Tibial nerve (tissue), 4 donors: ENCODE results near the gene CABP4. TPM values are rescaled to one million over a fixed set of nuclear protein-coding genes. Genes with fewer than 3 reads are reported as not detected.

Experiments
- DNase-seq, 2 donors: peaks; one replicate each; pipeline ENCODE4 v3.0.0-alpha.2; 2019; ENCODE audit warnings: low spot score in 2 of 2
- H3K27ac ChIP-seq, 4 donors: fragments of 200-600 bp; sonication (generic) in 3 of 4; one replicate each; pipeline ENCODE4 v1.5.1; 2017 to 2019; ENCODE audit warnings: mild to moderate bottlenecking in 1 of 4
- H3K27me3 ChIP-seq, 2 donors: fragments of 200-600 bp; sonication (generic) in 1 of 2; one replicate each; pipeline versions ENCODE4 v1.5.1 to v1.6.0; 2017 to 2019
- H3K36me3 ChIP-seq, 3 donors: fragments of 200-600 bp; sonication (generic); one replicate each; pipeline ENCODE4 v1.5.1; 2018 to 2019
- H3K4me1 ChIP-seq, 4 donors: fragments of 200-600 bp; sonication (generic) in 3 of 4; one replicate each; pipeline ENCODE4 v1.5.1; 2017 to 2019
- H3K4me3 ChIP-seq, 4 donors: fragments of 200-600 bp; sonication (generic) in 3 of 4; one replicate each; pipeline ENCODE4 v1.5.1; 2017 to 2019; ENCODE audit warnings: mild to moderate bottlenecking in 1 of 4, moderate library complexity in 1 of 4
- H3K9me3 ChIP-seq, 4 donors: fragments of 200-600 bp; sonication (generic) in 3 of 4; one replicate each; pipeline ENCODE4 v1.5.1; 2017 to 2019
- CTCF ChIP-seq, 5 experiments: fragments of 200-600 bp in 3 of 5; fragments of 450-650 bp in 2 of 5; sonication (generic) in 3 of 5; IDR thresholded peaks; one replicate each; pipeline ENCODE4 v1.5.1; 2016 to 2019; ENCODE audit warnings: antibody characterized with exemption in 5 of 5, mild to moderate bottlenecking in 3 of 5, moderate library complexity in 2 of 5
- EP300 ChIP-seq, 2 donors: sonication (generic); formaldehyde crosslinking; IDR thresholded peaks; one replicate each; pipeline ENCODE4 v1.6.1; 2017; ENCODE audit warnings: antibody characterized with exemption in 2 of 2, mild to moderate bottlenecking in 1 of 2
- POLR2A ChIP-seq, 2 donors: fragments of 450-650 bp; IDR thresholded peaks; one replicate each; pipeline ENCODE4 v1.6.1; 2017; ENCODE audit warnings: antibody characterized with exemption in 2 of 2, mild to moderate bottlenecking in 2 of 2, moderate library complexity in 2 of 2
- WGBS, 2 donors: methylation state at CpG; one replicate each; pipeline ENCODE4 v1.1.5; 2018; 5-methylcytosine and 5-hydroxymethylcytosine counted together
- total RNA-seq, 4 donors: library from RNA; depleted of rRNA; stranded (reverse); fragments of >200 nt; gene quantifications; one replicate each; pipeline ENCODE4 v1.1.0, GENCODE V29; 2016

CABP4 gene
- total RNA-seq, 4 donors from 2014 or later: 0.21 to 5.7 (median 3.6) TPM

GRCh38 chr11:67442504-67443404 is 12.4 kb upstream of the CABP4 start:
- DNase-seq: no peak
- TF ChIP-seq POLR2A (IDR thresholded peaks at IDR 0.05) (no peak), EP300 (IDR thresholded peaks at IDR 0.05) (no peak), CTCF (IDR thresholded peaks at IDR 0.05) (no peak)
- Histone ChIP-seq H3K4me3 (peak overlapping the region; percentile 70 to 78 (median 75)), H3K9me3 (no peaks in the 10 kb centered on the region), H3K27me3 (no peaks in the 10 kb centered on the region), H3K4me1 (peaks cover 0 to 55% (median 32%) of the 10 kb centered on the region in 4 donors), H3K27ac (peak overlapping the region; percentile 89 to 96 (median 94)), H3K36me3 (peaks cover 0 to 44% (median 0%) of the 10 kb centered on the region in 3 donors)
- WGBS, 2 donors: 36 to 39% methylated on average over 24 to 30 of the region's 45 CpGs

GRCh38 chr11:67445515-67445914 is 9.6 kb upstream of the CABP4 start:
- Histone ChIP-seq H3K4me1 (peaks cover 0 to 40% (median 25%) of the 10 kb centered on the region in 4 donors), H3K36me3 (peaks cover 0 to 16% (median 0%) of the 10 kb centered on the region in 3 donors), H3K27ac (no peak overlapping the region), H3K9me3 (no peaks in the 10 kb centered on the region), H3K27me3 (no peaks in the 10 kb centered on the region), H3K4me3 (no peak overlapping the region)
- TF ChIP-seq CTCF (IDR thresholded peaks at IDR 0.05) (no peak), EP300 (IDR thresholded peaks at IDR 0.05) (no peak), POLR2A (IDR thresholded peaks at IDR 0.05) (no peak)
- no peak for DNase-seq
- WGBS, 2 donors: 72 to 86% methylated on average over 5 of the region's 5 CpGs

- 89 to 90% methylated on average over 7 of the region's 7 CpGs for WGBS, 2 donors
- H3K4me1 ChIP-seq: peaks cover 0 to 23% (median 12%) of the 10 kb centered on the region in 4 donors
Measured at GRCh38 chr11:67448220-67448609, 6.9 kb upstream of the CABP4 start.

GRCh38 chr11:67449116-67449844 is 5.9 kb upstream of the CABP4 start:
- WGBS, 2 donors: 71 to 77% methylated on average over 9 of the region's 9 CpGs

More at GRCh38 chr11:67448220-67448609, 6.9 kb upstream of the CABP4 start:
- DNase-seq: no peak
- Histone ChIP-seq H3K4me3 (no peak overlapping the region), H3K27ac (no peak overlapping the region), H3K27me3 (no peaks in the 10 kb centered on the region), H3K9me3 (no peaks in the 10 kb centered on the region), H3K36me3 (no peaks in the 10 kb centered on the region)
- no peak for TF ChIP-seq EP300 (IDR thresholded peaks at IDR 0.05)
- no peak for TF ChIP-seq CTCF (IDR thresholded peaks at IDR 0.05)
- TF ChIP-seq POLR2A (IDR thresholded peaks at IDR 0.05): no peak

More at GRCh38 chr11:67449116-67449844, 5.9 kb upstream of the CABP4 start:
- TF ChIP-seq CTCF (IDR thresholded peaks at IDR 0.05) (no peak), POLR2A (IDR thresholded peaks at IDR 0.05) (no peak), EP300 (IDR thresholded peaks at IDR 0.05) (no peak)
- H3K27ac ChIP-seq: no peak overlapping the region
- no peaks in the 10 kb centered on the region for H3K9me3 ChIP-seq
- no peaks in the 10 kb centered on the region for H3K36me3 ChIP-seq
- H3K4me1 ChIP-seq: peaks cover 0 to 21% (median 7%) of the 10 kb centered on the region in 4 donors
- H3K27me3 ChIP-seq: no peaks in the 10 kb centered on the region
- no peak for DNase-seq
- H3K4me3 ChIP-seq: no peak overlapping the region
